GM12891 (cell line): ENCODE results near the gene FEZF2.

Experiments used
- PAX5 ChIP-seq: IDR thresholded peaks from 2 replicates; pipeline ENCODE4 v1.6.1; 2011; ENCODE audit warnings: low read length, moderate library complexity, mild to moderate bottlenecking; ENCODE audit not compliant: insufficient read depth, severe bottlenecking
- POLR2A ChIP-seq: IDR thresholded peaks from 2 replicates; pipeline ENCODE4 v1.6.1; 2011; ENCODE audit warnings: low read depth, low read length, control low read depth
- POLR2AphosphoS5 ChIP-seq: IDR thresholded peaks from 2 replicates; pipeline ENCODE4 v1.6.1; 2011; ENCODE audit warnings: low read depth, low read length, control low read depth
- POU2F2 ChIP-seq: IDR thresholded peaks from 2 replicates; pipeline ENCODE4 v1.6.1; 2011; ENCODE audit warnings: low read depth, mild to moderate bottlenecking, control low read depth, low read length, moderate library complexity
- SPI1 ChIP-seq: IDR thresholded peaks from 2 replicates; pipeline ENCODE4 v1.6.1; 2011; ENCODE audit warnings: low read depth, low read length, control low read depth
- TAF1 ChIP-seq: IDR thresholded peaks from 2 replicates; pipeline ENCODE4 v1.6.1; 2011; ENCODE audit warnings: low read depth, low read length, control low read depth

DNA sequence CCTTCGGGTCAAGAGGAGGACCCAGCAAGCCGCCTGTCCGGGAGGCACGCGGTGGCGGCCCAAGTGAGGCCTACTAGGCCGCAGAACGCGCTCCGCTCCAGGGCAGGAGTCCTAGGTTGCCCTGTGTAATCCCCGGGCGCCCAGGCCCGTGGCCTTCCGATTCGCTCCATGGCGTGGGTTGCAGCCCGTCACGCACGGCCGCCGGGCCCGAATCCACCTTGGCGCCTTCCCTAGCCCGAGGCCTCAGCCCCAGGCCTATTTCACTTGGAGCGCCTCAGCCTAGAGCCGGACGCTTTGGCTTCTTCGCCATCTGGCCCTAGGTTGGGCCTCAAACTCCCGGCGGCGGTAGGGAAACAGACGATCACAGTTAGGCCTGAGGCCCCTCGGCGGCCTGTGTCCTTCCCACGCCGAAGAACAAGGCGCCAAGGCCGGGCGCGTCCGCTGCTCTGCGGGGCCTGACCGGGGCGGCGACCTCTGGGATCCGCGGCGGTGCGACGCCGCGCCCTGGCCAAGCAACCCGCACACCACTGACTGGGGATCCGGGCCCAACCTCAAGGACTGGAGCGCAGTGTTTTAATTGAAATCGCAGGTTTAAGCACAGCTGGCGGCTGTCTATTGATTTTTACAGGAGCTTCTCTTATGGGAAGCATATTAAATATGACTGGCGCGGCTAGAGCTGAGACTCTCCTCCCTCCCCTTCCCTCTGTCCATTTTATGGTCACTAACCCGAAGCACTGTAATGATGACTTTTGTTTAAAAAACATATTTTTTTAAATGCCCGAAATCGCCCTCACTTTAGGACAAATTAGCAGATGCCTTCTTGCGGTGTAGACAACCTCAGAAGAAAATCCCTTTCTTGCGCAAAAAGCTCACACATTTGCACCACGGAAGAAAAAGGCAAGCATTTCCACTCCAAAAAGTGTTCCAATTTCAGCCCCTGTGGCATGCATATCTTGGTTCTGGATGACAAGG is 3.8 kb upstream of the FEZF2 start:
- TF ChIP-seq POLR2A (no peak), POLR2AphosphoS5 (no peak), SPI1 (no peak), TAF1 (no peak), PAX5 (no peak), POU2F2 (no peak)
